HepG2 (cell line): Measurements from ENCODE around the gene ARMH3. TPM values are rescaled to one million over a fixed set of nuclear protein-coding genes. Genes with fewer than 3 reads are reported as not detected.
"Not testable (repeated sequence)": the region's sequence is repeated elsewhere in the genome, so short reads cannot be mapped to it uniquely, and the experiment has no call there.

Experiments used
- ATAC-seq: fragments of 200-7000 bp; cut with Tn5 transposase; 3 replicates; pipeline ENCODE4 v1.9.1; 2020; ENCODE audit warnings: mild to moderate bottlenecking, moderate library complexity
- BruUV-seq: library from RNA; stranded (reverse); fragments of 400-500 nt; replicated peaks from 2 replicates; lab custom pipeline; 2021; lab: Mats Ljungman, UMichigan
- CTCF ChIA-PET: fragments of 300-600 bp; formaldehyde crosslinking; extraction: SDS; loops from one replicate; lab custom pipeline; 2021; ENCODE audit warnings: low total read pairs, inconsistent platforms, low intra/inter-chr PET ratio; lab: Yijun Ruan, JAX
- POLR2A ChIA-PET: fragments of 350-600 bp; sonication (Branson Sonifier 250); formaldehyde crosslinking; loops from one replicate; lab custom pipeline; 2020; ENCODE audit warnings: antibody characterized with exemption, inconsistent platforms; lab: Yijun Ruan, JAX
- DNase-seq: peaks from one replicate; pipeline ENCODE4 v3.0.0-alpha.2; 2015; ENCODE audit warnings: low spot score
- FAIRE-seq: peaks from 3 replicates; lab custom pipeline; 2011; peaks lifted over from hg19 to GRCh38; lab: Jason Lieb, UNC
- H2AFZ ChIP-seq: one replicate; pipeline ENCODE4 v1.6.1; 2011; ENCODE audit warnings: low read length, inconsistent platforms
- H3K27ac ChIP-seq: fragments of 300-600 bp; 3 replicates; pipeline ENCODE4 v1.8.0; 2011; ENCODE audit warnings: mixed run types, mild to moderate bottlenecking, mixed read lengths, low read length, inconsistent platforms; ENCODE audit not compliant: insufficient read depth; ENCODE audit errors: extremely low read length
- H3K27me3 ChIP-seq, 2 experiments: fragments of 200-600 bp in 1 of 2; 2 replicates in 1 of 2; 3 replicates in 1 of 2; pipeline versions ENCODE4 v1.6.0 to v1.8.0; 2011; ENCODE audit warnings: low read length in 2 of 2, mild to moderate bottlenecking in 2 of 2, moderate library complexity in 2 of 2, inconsistent platforms in 1 of 2; ENCODE audit not compliant: insufficient read depth in 2 of 2, control insufficient read depth in 1 of 2
- H3K36me3 ChIP-seq, 2 experiments: fragments of 200-600 bp in 1 of 2; replicated peaks in 1 of 2; 2 replicates in 1 of 2; 3 replicates in 1 of 2; pipeline versions ENCODE4 v1.5.1 to v1.8.0; 2011; ENCODE audit warnings: low read length in 2 of 2, inconsistent platforms in 1 of 2; ENCODE audit not compliant: insufficient read depth in 2 of 2, control insufficient read depth in 1 of 2
- H3K4me1 ChIP-seq: 2 replicates; pipeline ENCODE4 v1.5.1; 2012; ENCODE audit warnings: low read length, inconsistent platforms; ENCODE audit not compliant: insufficient read depth
- H3K4me2 ChIP-seq: 2 replicates; pipeline ENCODE4 v1.6.0; 2011; ENCODE audit warnings: low read depth, low read length, inconsistent platforms
- H3K4me3 ChIP-seq, 3 experiments: fragments of 200-600 bp in 1 of 3; sonication (generic), shearing (Covaris generic) in 1 of 3; replicated peaks in 1 of 3; 2 replicates each; pipeline ENCODE4 v1.5.1; 2011 to 2016; ENCODE audit warnings: low read length in 3 of 3, inconsistent platforms in 2 of 3, low read depth in 2 of 3, mild to moderate bottlenecking in 2 of 3, control low read depth in 1 of 3, mixed read lengths in 1 of 3; ENCODE audit not compliant: insufficient read depth in 1 of 3
- H3K79me2 ChIP-seq: one replicate; pipeline ENCODE4 v1.6.1; 2011; ENCODE audit warnings: low read length, inconsistent platforms; ENCODE audit not compliant: insufficient read depth
- H3K9ac ChIP-seq: 2 replicates; pipeline ENCODE4 v1.6.0; 2011; ENCODE audit warnings: mild to moderate bottlenecking, low read depth, low read length, inconsistent platforms; ENCODE audit not compliant: insufficient read depth
- H3K9me3 ChIP-seq: 2 replicates; pipeline ENCODE4 v1.5.1; 2012; ENCODE audit warnings: mild to moderate bottlenecking, low read length
- H4K20me1 ChIP-seq: 2 replicates; pipeline ENCODE4 v1.6.0; 2011; ENCODE audit warnings: inconsistent platforms, mild to moderate bottlenecking, low read length, moderate library complexity; ENCODE audit not compliant: insufficient read depth
- BRCA1 ChIP-seq: sonication (generic); formaldehyde crosslinking; IDR thresholded peaks from 2 replicates; pipeline ENCODE4 v1.4.0; 2020; ENCODE audit warnings: missing genetic modification reagents
- EEA1 ChIP-seq: sonication (generic); formaldehyde crosslinking; IDR thresholded peaks from 2 replicates; pipeline ENCODE4 v1.5.1; 2020; ENCODE audit warnings: mild to moderate bottlenecking, missing genetic modification reagents, borderline replicate concordance
- FOSL1 ChIP-seq: sonication (generic); formaldehyde crosslinking; IDR thresholded peaks from 2 replicates; pipeline ENCODE4 v1.9.0; 2021; ENCODE audit warnings: missing genetic modification reagents, borderline replicate concordance
- JUN ChIP-seq: sonication (generic); formaldehyde crosslinking; IDR thresholded peaks from 2 replicates; pipeline ENCODE4 v1.4.0; 2020; ENCODE audit warnings: mild to moderate bottlenecking, missing genetic modification reagents
- JUND ChIP-seq: sonication (generic); formaldehyde crosslinking; IDR thresholded peaks from 2 replicates; pipeline ENCODE4 v1.8.0; 2022; ENCODE audit warnings: mild to moderate bottlenecking, missing genetic modification reagents
- NFE2 ChIP-seq: sonication (generic); formaldehyde crosslinking; IDR thresholded peaks from 2 replicates; pipeline ENCODE4 v1.4.0; 2020; ENCODE audit warnings: missing genetic modification reagents
- SMAD1 ChIP-seq: sonication (generic); formaldehyde crosslinking; IDR thresholded peaks from 2 replicates; pipeline ENCODE4 v1.4.0; 2020; ENCODE audit warnings: missing genetic modification reagents, low read depth, mild to moderate bottlenecking, borderline replicate concordance
- WIZ ChIP-seq: sonication (generic); formaldehyde crosslinking; IDR thresholded peaks from 2 replicates; pipeline ENCODE4 v1.5.1; 2020; ENCODE audit warnings: mild to moderate bottlenecking, missing genetic modification reagents
- ZNF292 ChIP-seq: sonication (generic); formaldehyde crosslinking; IDR thresholded peaks from 2 replicates; pipeline ENCODE4 v1.8.1; 2022; ENCODE audit warnings: mild to moderate bottlenecking, low read depth, missing genetic modification reagents, borderline replicate concordance
- ZNF331 ChIP-seq: sonication (generic); formaldehyde crosslinking; IDR thresholded peaks from 2 replicates; pipeline ENCODE4 v1.4.0; 2020; ENCODE audit warnings: missing genetic modification reagents
- ZNF607 ChIP-seq: sonication (generic); formaldehyde crosslinking; IDR thresholded peaks from 2 replicates; pipeline ENCODE4 v1.5.1; 2020; ENCODE audit warnings: missing genetic modification reagents, mild to moderate bottlenecking, borderline replicate concordance
- ZNF670 ChIP-seq: sonication (generic); formaldehyde crosslinking; IDR thresholded peaks from 2 replicates; pipeline ENCODE4 v1.8.0; 2022; ENCODE audit warnings: mild to moderate bottlenecking, missing genetic modification reagents, borderline replicate concordance
- WGBS: methylation state at CpG from one replicate; pipeline ENCODE4 v1.1.6; 2017; ENCODE audit warnings: low lambda C conversion rate; 5-methylcytosine and 5-hydroxymethylcytosine counted together
- in situ Hi-C: cut with HindIII; loops from 2 replicates; pipeline ENCODE4 v1.10.0; 2017; ENCODE audit warnings: low pct_unique_long_range_greater_than_20kb; ENCODE audit not compliant: extremely low pct_ligation_motif_present
- intact Hi-C: fragments of 100-400 bp; cut with micrococcal nuclease; formaldehyde crosslinking; loops from one replicate; pipeline ENCODE4 v1.10.0; 2022; ENCODE audit not compliant: unreplicated experiment
- polyA plus RNA-seq, 8 experiments: library from polyadenylated mRNA; depleted of rRNA in 3 of 8; stranded (reverse) in 7 of 8; unstranded in 1 of 8; fragments of >200 nt; fragmentation: Illumina TruSeq in 4 of 8; extraction: Trizol in 4 of 8; gene quantifications; 2 replicates each; pipeline versions ENCODE4 v1.2.1 to v1.2.3, GENCODE V29; 2011 to 2016; ENCODE audit warnings: low read depth in 4 of 8, missing spikeins in 1 of 8, mixed read lengths in 1 of 8; ENCODE audit not compliant: insufficient read depth in 1 of 8
- total RNA-seq, 5 experiments: library from RNA; depleted of rRNA; stranded (reverse); fragments of >200 nt; fragmentation: Illumina TruSeq; extraction: Trizol; gene quantifications; 2 replicates each; pipeline ENCODE4 v1.2.3, GENCODE V29; 2016; ENCODE audit warnings: low read depth in 1 of 5

Gene ARMH3
- total and polyA plus RNA-seq, 2 of the 13 experiments (the other 11 are each of a cell fraction or from before 2014, with no cell fraction given), result 8.4 to 16.9 TPM

DNA sequence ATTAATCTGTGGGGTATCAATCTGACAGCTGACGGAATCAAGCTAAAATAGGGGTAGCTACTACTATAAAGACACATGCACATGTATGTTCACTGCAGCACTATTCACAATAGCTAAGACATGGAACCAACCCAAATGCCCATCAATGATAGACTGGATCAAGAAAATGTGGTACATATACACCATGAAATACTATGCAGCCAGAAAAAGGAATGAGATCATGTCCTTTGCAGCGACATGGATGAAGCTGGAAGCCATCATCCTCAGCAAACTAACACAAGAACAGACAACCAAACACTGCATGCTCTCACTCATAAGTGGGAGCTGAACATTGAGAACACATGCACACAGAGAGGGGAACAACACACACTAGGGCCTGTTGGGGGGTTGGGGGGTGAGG, 75.3 kb downstream of the ARMH3 start:
- ATAC-seq, CTCF ChIA-PET, in situ Hi-C loops: not testable (repeated sequence)

GRCh38 chr10:101974091-101974971, 81.6 kb downstream of the ARMH3 start:
- H3K4me3 ChIP-seq, result no peak overlapping the region
- BruUV-seq, result no TSS peak
- CTCF ChIA-PET, result no interaction called here
- ATAC-seq (no peak), FAIRE-seq (no peak), DNase-seq (no peak)
- in situ Hi-C loops (no loop called here), intact Hi-C loops (no loop called here)
- H4K20me1 ChIP-seq, result no peaks in the 10 kb centered on the region
- H3K4me1 ChIP-seq, result no peaks in the 10 kb centered on the region
- no peak overlapping the region for H2AFZ ChIP-seq
- POLR2A ChIA-PET, result no interaction called here
- H3K36me3 ChIP-seq, result peaks cover 11 to 36% of the 10 kb centered on the region in 2 experiments
- no peaks in the 10 kb centered on the region for H3K79me2 ChIP-seq
- no peak overlapping the region for H3K4me2 ChIP-seq
- no peaks in the 10 kb centered on the region for H3K9me3 ChIP-seq
- H3K9ac ChIP-seq, result no peak overlapping the region
- no peak overlapping the region for H3K27ac ChIP-seq
- WGBS, result over 99% methylated on average over 6 of the region's 6 CpGs
- TF ChIP-seq ZNF670 (CRISPR knock-in tag) (no peak), WIZ (CRISPR knock-in tag) (no peak), JUN (no peak), ZNF607 (CRISPR knock-in tag) (no peak), BRCA1 (CRISPR knock-in tag) (no peak), SMAD1 (no peak), JUND (CRISPR knock-in tag) (no peak), EEA1 (CRISPR knock-in tag) (no peak), ZNF331 (CRISPR knock-in tag) (no peak), FOSL1 (CRISPR knock-in tag) (no peak), ZNF292 (CRISPR knock-in tag) (no peak), NFE2 (CRISPR knock-in tag) (no peak)
- no peaks in the 10 kb centered on the region for H3K27me3 ChIP-seq

More for the DNA sequence above, 75.3 kb downstream of the ARMH3 start:
- H3K36me3 ChIP-seq, result peaks cover 1 to 17% of the 10 kb centered on the region in 2 experiments; a peak in 4 of 5 replicates
- intact Hi-C loops, DNase-seq, H3K27me3 ChIP-seq, H3K27ac ChIP-seq, H3K4me3 ChIP-seq, BruUV-seq, H3K9ac ChIP-seq, POLR2A ChIA-PET, H3K4me2 ChIP-seq, H3K79me2 ChIP-seq, H3K9me3 ChIP-seq, H4K20me1 ChIP-seq, H3K4me1 ChIP-seq, H2AFZ ChIP-seq, FAIRE-seq: not testable (repeated sequence)
- WGBS, result 100% methylated on average over 2 of the region's 2 CpGs
